Measurements from ENCODE around the gene SMAGP. TPM values are rescaled to one million over a fixed set of nuclear protein-coding genes. Genes with fewer than 3 reads are reported as not detected.

The SMAGP gene
- total RNA-seq, 1 experiment from 2014 or later: 12.4 TPM

GRCh38 chr12:51270951-51271518, 820 bp upstream of the SMAGP start:
- Histone ChIP-seq H4K8ac (replicated peaks; ENCODE audit: insufficient read length, low read depth, low read length) (no peak overlapping the region), H3K79me1 (ENCODE audit: insufficient read depth, low read depth, low read length, poor library complexity, severe bottlenecking) (no peaks in the 10 kb centered on the region), H3K9me3 (ENCODE audit: control insufficient read depth, low read depth, low read length) (no peaks in the 10 kb centered on the region), H2BK15ac (ENCODE audit: low read depth, low read length) (no peak overlapping the region), H3K79me2 (ENCODE audit: insufficient read depth, low read length) (no peaks in the 10 kb centered on the region), H3K27me3 (ENCODE audit: insufficient read depth, low read length) (peaks cover 2% of the 10 kb centered on the region; the same call in 1 of the 2 replicates), H2BK12ac (ENCODE audit: insufficient read length, low read depth, low read length) (no peak overlapping the region), H4K91ac (ENCODE audit: insufficient read length, low read depth, low read length) (no peak overlapping the region), H3K4ac (ENCODE audit: low read depth, low read length) (no peak overlapping the region), H3K27ac (ENCODE audit: insufficient read length, low read depth, low read length) (no peak overlapping the region), H2BK20ac (ENCODE audit: low read depth, low read length, poor library complexity, severe bottlenecking) (no peak overlapping the region), H3K18ac (ENCODE audit: insufficient read length, low read depth, low read length) (no peak overlapping the region), H2AFZ (ENCODE audit: low read length) (no peak overlapping the region), H2BK120ac (ENCODE audit: low read depth, low read length, poor library complexity, severe bottlenecking) (no peak overlapping the region), H4K5ac (ENCODE audit: insufficient read length, low read depth, low read length) (no peak overlapping the region), H2BK5ac (ENCODE audit: insufficient read length, low read length) (no peak overlapping the region), H4K20me1 (ENCODE audit: control insufficient read depth, insufficient read depth, insufficient read length) (no peaks in the 10 kb centered on the region), H3K9ac (ENCODE audit: extremely low read depth, insufficient read length, low read length) (peak overlapping the region; percentile 46), H2AK5ac (ENCODE audit: insufficient read length, low read length) (no peak overlapping the region), H3K14ac (ENCODE audit: insufficient read depth, low read length) (no peak overlapping the region), H3T11ph (ENCODE audit: low read length) (no peak overlapping the region), H3K4me1 (ENCODE audit: insufficient read depth, low read length) (peaks cover 2% of the 10 kb centered on the region; the same call in 1 of the 2 replicates), H3K4me2 (ENCODE audit: insufficient read depth, insufficient read length, low read length) (peak overlapping the region; percentile 89), H3K23ac (ENCODE audit: insufficient read length, low read depth, low read length) (no peak overlapping the region), H3K56ac (ENCODE audit: insufficient read length, low read depth, low read length) (no peak overlapping the region), H3K23me2 (ENCODE audit: insufficient read length, low read depth, low read length, poor library complexity, severe bottlenecking) (peaks cover 6% of the 10 kb centered on the region)
- Mint-ChIP-seq H3K36me3 (ENCODE audit: insufficient read depth in 1 of 3, low read depth in 3 of 3) (no peaks in the 10 kb centered on the region; a peak in 1 of 7 replicates), H3K4me1 (peaks cover 21 to 25% of the 10 kb centered on the region in 2 experiments), H3K9me3 (no peaks in the 10 kb centered on the region), H3K27me3 (ENCODE audit: low read depth) (peaks cover 27% of the 10 kb centered on the region), H3K4me3 (peak overlapping the region; percentile 82 to 93), H3K27ac (no peak overlapping the region)
- DNase-seq: no peak
- WGBS (ENCODE audit: extremely low coverage, insufficient read length, low lambda C conversion rate): no CpG with 5 or more reads among the region's 9 CpGs
- TF ChIP-seq, protein P1, sequence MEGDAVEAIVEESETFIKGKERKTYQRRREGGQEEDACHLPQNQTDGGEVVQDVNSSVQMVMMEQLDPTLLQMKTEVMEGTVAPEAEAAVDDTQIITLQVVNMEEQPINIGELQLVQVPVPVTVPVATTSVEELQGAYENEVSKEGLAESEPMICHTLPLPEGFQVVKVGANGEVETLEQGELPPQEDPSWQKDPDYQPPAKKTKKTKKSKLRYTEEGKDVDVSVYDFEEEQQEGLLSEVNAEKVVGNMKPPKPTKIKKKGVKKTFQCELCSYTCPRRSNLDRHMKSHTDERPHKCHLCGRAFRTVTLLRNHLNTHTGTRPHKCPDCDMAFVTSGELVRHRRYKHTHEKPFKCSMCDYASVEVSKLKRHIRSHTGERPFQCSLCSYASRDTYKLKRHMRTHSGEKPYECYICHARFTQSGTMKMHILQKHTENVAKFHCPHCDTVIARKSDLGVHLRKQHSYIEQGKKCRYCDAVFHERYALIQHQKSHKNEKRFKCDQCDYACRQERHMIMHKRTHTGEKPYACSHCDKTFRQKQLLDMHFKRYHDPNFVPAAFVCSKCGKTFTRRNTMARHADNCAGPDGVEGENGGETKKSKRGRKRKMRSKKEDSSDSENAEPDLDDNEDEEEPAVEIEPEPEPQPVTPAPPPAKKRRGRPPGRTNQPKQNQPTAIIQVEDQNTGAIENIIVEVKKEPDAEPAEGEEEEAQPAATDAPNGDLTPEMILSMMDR (conservative IDR thresholded peaks at IDR 0.05): no peak

All from H9 (cell line).